K562 (cell line): ENCODE measurements around the gene FZD1. TPM values are rescaled to one million over a fixed set of nuclear protein-coding genes. Genes with fewer than 3 reads are reported as not detected.

Experiments
- ATAC-seq: fragments of 200-7000 bp; cut with Tn5 transposase; 3 replicates; pipeline ENCODE4 v1.9.1; 2020; ENCODE audit warnings: moderate library complexity
- BruUV-seq: library from RNA; stranded (reverse); fragments of 400-500 nt; replicated peaks from 2 replicates; lab custom pipeline; 2021; lab: Mats Ljungman, UMichigan
- CTCF ChIA-PET: fragments of 300-600 bp; formaldehyde crosslinking; extraction: SDS; loops from one replicate; lab custom pipeline; 2021; ENCODE audit warnings: low intra/inter-chr PET ratio; lab: Yijun Ruan, JAX
- POLR2A ChIA-PET: fragments of 300-600, 350-650 bp; sonication (Branson Sonifier 250); formaldehyde crosslinking; extraction: SDS; loops from one replicate; lab custom pipeline; 2021; ENCODE audit warnings: antibody characterized with exemption, inconsistent platforms; lab: Yijun Ruan, JAX
- DNase-seq, 4 experiments: peaks; one replicate each; pipeline versions ENCODE4 v3.0.0 to v3.0.0-alpha.2; 2011 to 2018; ENCODE audit warnings: low spot score in 3 of 4, mixed read lengths in 3 of 4; ENCODE audit errors: extremely low read depth in 1 of 4
- FAIRE-seq: peaks from 2 replicates; lab custom pipeline; 2011; peaks lifted over from hg19 to GRCh38; lab: Jason Lieb, UNC
- H2AFZ ChIP-seq: 2 replicates; pipeline ENCODE4 v1.6.0; 2011; ENCODE audit warnings: low read depth, low read length, control low read depth, inconsistent platforms
- H3K27ac ChIP-seq: fragments of 200-600 bp; 3 replicates; pipeline ENCODE4 v1.8.0; 2011; ENCODE audit warnings: low read depth, mild to moderate bottlenecking, control low read depth, inconsistent platforms, low read length, moderate library complexity, mixed read lengths; ENCODE audit errors: extremely low read depth
- H3K27me3 ChIP-seq, 2 experiments: fragments of 300-600 bp in 1 of 2; 2 replicates in 1 of 2; 3 replicates in 1 of 2; pipeline versions ENCODE4 v1.6.0 to v1.8.0; 2011; ENCODE audit warnings: inconsistent platforms in 2 of 2, low read length in 2 of 2, mild to moderate bottlenecking in 1 of 2, mixed read lengths in 1 of 2, moderate library complexity in 1 of 2; ENCODE audit not compliant: control insufficient read depth in 2 of 2, insufficient read depth in 2 of 2
- H3K36me3 ChIP-seq: fragments of 300-600 bp; 3 replicates; pipeline ENCODE4 v1.8.0; 2011; ENCODE audit warnings: mild to moderate bottlenecking, low read length, inconsistent platforms; ENCODE audit not compliant: control insufficient read depth, insufficient read depth
- H3K4me1 ChIP-seq, 2 experiments: fragments of 200-600 bp in 1 of 2; replicated peaks in 1 of 2; 2 replicates in 1 of 2; 3 replicates in 1 of 2; pipeline versions ENCODE4 v1.5.1 to v1.8.0; 2011; ENCODE audit warnings: inconsistent platforms in 2 of 2, low read length in 2 of 2, mild to moderate bottlenecking in 1 of 2, mixed read lengths in 1 of 2, moderate library complexity in 1 of 2; ENCODE audit not compliant: control insufficient read depth in 2 of 2, insufficient read depth in 2 of 2
- H3K4me2 ChIP-seq: 2 replicates; pipeline ENCODE4 v1.6.1; 2011; ENCODE audit warnings: low read length, control low read depth, inconsistent platforms, mixed read lengths; ENCODE audit not compliant: insufficient read depth
- H3K4me3 ChIP-seq: fragments of 200-600 bp; sonication (generic), shearing (Covaris generic); 2 replicates; pipeline ENCODE4 v1.5.1; 2016; ENCODE audit warnings: control low read depth, inconsistent platforms
- H3K79me2 ChIP-seq: fragments of 200-600 bp; 3 replicates; pipeline ENCODE4 v1.8.0; 2011; ENCODE audit warnings: low read length, inconsistent platforms; ENCODE audit not compliant: control insufficient read depth, insufficient read depth
- H3K9ac ChIP-seq, 2 experiments: 2 replicates each; pipeline versions ENCODE4 v1.6.0 to v1.6.1; 2011; ENCODE audit warnings: low read depth in 2 of 2, low read length in 2 of 2, control low read depth in 1 of 2, inconsistent platforms in 1 of 2, mild to moderate bottlenecking in 1 of 2, mixed read lengths in 1 of 2; ENCODE audit not compliant: insufficient read depth in 1 of 2
- H3K9me1 ChIP-seq: one replicate; pipeline ENCODE4 v1.6.0; 2011; ENCODE audit warnings: inconsistent platforms, mild to moderate bottlenecking, low read length, moderate library complexity; ENCODE audit not compliant: control insufficient read depth, insufficient read depth
- H3K9me3 ChIP-seq: replicated peaks from 2 replicates; pipeline ENCODE4 v1.5.1; 2011; ENCODE audit warnings: low read depth, low read length, inconsistent platforms; ENCODE audit not compliant: control insufficient read depth, insufficient read depth
- H4K20me1 ChIP-seq: replicated peaks from 2 replicates; pipeline ENCODE4 v1.6.1; 2011; ENCODE audit warnings: low read length, inconsistent platforms, mixed read lengths; ENCODE audit not compliant: control insufficient read depth, insufficient read depth
- CC2D1A ChIP-seq: fragments of 450-650 bp; IDR thresholded peaks from 2 replicates; pipeline ENCODE4 v1.6.1; 2017; ENCODE audit warnings: mild to moderate bottlenecking
- COPS2 ChIP-seq: fragments of 450-650 bp; conservative IDR thresholded peaks from 2 replicates; pipeline ENCODE4 v1.6.1; 2016; ENCODE audit warnings: mild to moderate bottlenecking, moderate library complexity
- CSDE1 ChIP-seq, 2 experiments: fragments of 450-650 bp; IDR thresholded peaks; 2 replicates each; pipeline ENCODE4 v1.6.1; 2016; ENCODE audit warnings: mild to moderate bottlenecking in 1 of 2
- DLX4 ChIP-seq: fragments of 250-450 bp; sonication (Bioruptor Pico); IDR thresholded peaks from 2 replicates; pipeline ENCODE4 v1.6.1; 2021; ENCODE audit warnings: mild to moderate bottlenecking
- HMG20A ChIP-seq: fragments of 450-650 bp; formaldehyde crosslinking; conservative IDR thresholded peaks from 2 replicates; pipeline ENCODE4 v1.4.0; 2020; ENCODE audit warnings: mild to moderate bottlenecking, mixed read lengths
- MCM2 ChIP-seq: fragments of 450-650 bp; IDR thresholded peaks from 2 replicates; pipeline ENCODE4 v1.6.1; 2017; ENCODE audit warnings: low read depth, mild to moderate bottlenecking
- SPI1 ChIP-seq: IDR thresholded peaks from 2 replicates; pipeline ENCODE4 v1.6.1; 2011; ENCODE audit warnings: low read depth, low read length, control low read depth, borderline replicate concordance
- ZFP30 ChIP-seq: fragments of 250-450 bp; sonication (Bioruptor Pico); IDR thresholded peaks from 2 replicates; pipeline ENCODE4 v1.8.0; 2022; ENCODE audit warnings: moderate library complexity, mild to moderate bottlenecking, inconsistent platforms, borderline replicate concordance
- ZNF740 ChIP-seq, 3 experiments: fragments of 200-800 bp in 1 of 3; sonication (Bioruptor generic) in 1 of 3; sonication (generic) in 1 of 3; formaldehyde crosslinking in 1 of 3; IDR thresholded peaks; 2 replicates each; pipeline versions ENCODE4 v1.6.1 to v1.8.0; 2016 to 2022; ENCODE audit warnings: mild to moderate bottlenecking in 2 of 3, missing compliant biosample characterization in 2 of 3, missing genetic modification characterization in 2 of 3, missing genetic modification reagents in 1 of 3
- WGBS: fragments of 100-300 bp; shearing (Covaris generic); methylation state at CpG from one replicate; pipeline ENCODE4 v1.1.6; 2016; ENCODE audit warnings: low coverage, mixed read lengths; ENCODE audit not compliant: insufficient coverage; ENCODE audit errors: missing lambda C conversion rate; 5-methylcytosine and 5-hydroxymethylcytosine counted together
- in situ Hi-C: fragments of 300-500 bp; cut with MboI; formaldehyde crosslinking; loops from 4 replicates; pipeline ENCODE4 v1.15.0; 2018; ENCODE audit warnings: inconsistent platforms, mixed read lengths
- intact Hi-C: fragments of 100-400 bp; cut with micrococcal nuclease; formaldehyde crosslinking; loops from 2 replicates; pipeline ENCODE4 v1.14.2; 2022
- polyA plus RNA-seq, 8 experiments: library from polyadenylated mRNA; depleted of rRNA in 4 of 8; stranded (reverse) in 5 of 8; unstranded in 3 of 8; fragments of >200 nt; fragmentation: Nextera tagmentation in 2 of 8; fragmentation: Illumina TruSeq in 1 of 8; extraction: Ambion mirVana in 2 of 8; extraction: Trizol in 1 of 8; gene quantifications; 2 replicates each; pipeline versions ENCODE4 v1.2.1 to v1.2.3, GENCODE V29; 2011 to 2014; ENCODE audit warnings: inconsistent platforms in 1 of 8, missing spikeins in 1 of 8
- total RNA-seq, 7 experiments: library from RNA; depleted of rRNA in 6 of 7; stranded (reverse); fragments of >200 nt in 6 of 7; fragmentation: Illumina TruSeq in 2 of 7; extraction: Trizol in 2 of 7; gene quantifications; 2 replicates each; pipeline versions ENCODE4 v1.2.1 to v1.2.3, GENCODE V29; 2011 to 2021; ENCODE audit warnings: low replicate concordance in 1 of 7

The FZD1 gene
- total and polyA plus RNA-seq, 9 of the 15 experiments (the other 6 are each of a cell fraction or from before 2014, with no cell fraction given): 0.25 to 5.1 (median 1.8) TPM

- ChIA-PET POLR2A (no interaction called here), CTCF (no interaction called here)
- ATAC-seq: no peak
- no peak overlapping the region for H3K9ac ChIP-seq
- H4K20me1 ChIP-seq: no peaks in the 10 kb centered on the region
- no peaks in the 10 kb centered on the region for H3K27me3 ChIP-seq
- H3K4me2 ChIP-seq: no peak overlapping the region
- no peak for DNase-seq
- TF ChIP-seq CC2D1A: no peak
- no peak for TF ChIP-seq HMG20A
- TF ChIP-seq CSDE1 (IDR thresholded peaks at IDR 0.05): no peak
- TF ChIP-seq ZNF740 (CRISPR knock-in tag; IDR thresholded peaks at IDR 0.05): no peak
- no peak for TF ChIP-seq ZNF740 (tag; IDR thresholded peaks at IDR 0.05)
- TF ChIP-seq SPI1: no peak
- TF ChIP-seq DLX4 (CRISPR knock-in tag): no peak
- no peak for TF ChIP-seq ZFP30 (CRISPR knock-in tag)
- no peak for TF ChIP-seq COPS2
- TF ChIP-seq MCM2: no peak
- TF ChIP-seq, all 486 proteins: peak for 0
- Histone ChIP-seq H3K9me1 (no peaks in the 10 kb centered on the region), H3K4me1 (no peaks in the 10 kb centered on the region), H3K4me3 (no peak overlapping the region), H3K9me3 (no peaks in the 10 kb centered on the region), H3K27ac (no peak overlapping the region), H3K79me2 (no peaks in the 10 kb centered on the region), H2AFZ (no peak overlapping the region), H3K36me3 (no peaks in the 10 kb centered on the region)
- BruUV-seq: no TSS peak
- intact Hi-C loops: no loop called here
- in situ Hi-C loops: no loop called here
- 16% methylated on average over 4 of the region's 4 CpGs for WGBS
- no peak for FAIRE-seq
These were observed 55.1 kb downstream of the FZD1 start for GRCh38 chr7:91319351-91319750.
